HEK293T (cell line): ENCODE measurements around the gene SGPL1.

Source experiments
- CTCF ChIA-PET: fragments of 350-600 bp; formaldehyde crosslinking; extraction: SDS; loops from one replicate; lab custom pipeline; 2021; ENCODE audit warnings: antibody characterized with exemption, inconsistent platforms; lab: Yijun Ruan, JAX
- POLR2A ChIA-PET: fragments of 350-600 bp; formaldehyde crosslinking; extraction: SDS; loops from one replicate; lab custom pipeline; 2020; ENCODE audit warnings: antibody characterized with exemption, inconsistent platforms; lab: Yijun Ruan, JAX
- DNase-seq: peaks from one replicate; pipeline ENCODE4 v3.0.0; 2012; ENCODE audit warnings: mixed read lengths; ENCODE audit errors: extremely low spot score
- ARNT ChIP-seq: fragments of 450-650 bp; IDR thresholded peaks from 2 replicates; pipeline ENCODE4 v1.6.1; 2017; ENCODE audit warnings: mild to moderate bottlenecking
- BHLHE40 ChIP-seq: fragments of 450-650 bp; IDR thresholded peaks from 2 replicates; pipeline ENCODE4 v1.6.1; 2016; ENCODE audit warnings: mild to moderate bottlenecking, moderate library complexity, borderline replicate concordance
- CTBP1 ChIP-seq: fragments of 450-650 bp; IDR thresholded peaks from 2 replicates; pipeline ENCODE4 v1.6.1; 2016; ENCODE audit warnings: borderline replicate concordance
- ELF4 ChIP-seq: fragments of 450-650 bp; IDR thresholded peaks from 2 replicates; pipeline ENCODE4 v1.6.1; 2017; ENCODE audit warnings: antibody characterized with exemption
- FOXA1 ChIP-seq: fragments of 450-650 bp; IDR thresholded peaks from 2 replicates; pipeline ENCODE4 v1.6.1; 2016; ENCODE audit warnings: mild to moderate bottlenecking
- FOXK2 ChIP-seq: fragments of 450-650 bp; IDR thresholded peaks from 2 replicates; pipeline ENCODE4 v1.6.1; 2016; ENCODE audit warnings: mild to moderate bottlenecking
- FOXM1 ChIP-seq: fragments of 450-650 bp; IDR thresholded peaks from 2 replicates; pipeline ENCODE4 v1.6.1; 2017; ENCODE audit warnings: mild to moderate bottlenecking, borderline replicate concordance
- HDGF ChIP-seq: fragments of 450-650 bp; IDR thresholded peaks from 2 replicates; pipeline ENCODE4 v1.6.1; 2017; ENCODE audit warnings: antibody characterized with exemption, borderline replicate concordance
- L3MBTL2 ChIP-seq: fragments of 450-650 bp; conservative IDR thresholded peaks from 2 replicates; pipeline ENCODE4 v1.6.1; 2016; ENCODE audit warnings: mild to moderate bottlenecking
- LEF1 ChIP-seq: fragments of 450-650 bp; IDR thresholded peaks from 2 replicates; pipeline ENCODE4 v1.6.1; 2017; ENCODE audit warnings: mild to moderate bottlenecking, borderline replicate concordance
- NFRKB ChIP-seq: fragments of 450-650 bp; IDR thresholded peaks from 2 replicates; pipeline ENCODE4 v1.6.1; 2016; ENCODE audit warnings: mild to moderate bottlenecking, moderate library complexity
- SP1 ChIP-seq: fragments of 450-650 bp; IDR thresholded peaks from 2 replicates; pipeline ENCODE4 v1.6.1; 2017
- SUZ12 ChIP-seq: fragments of 450-650 bp; IDR thresholded peaks from 2 replicates; pipeline ENCODE4 v1.6.1; 2016; ENCODE audit warnings: mild to moderate bottlenecking
- TARDBP ChIP-seq: fragments of 450-650 bp; IDR thresholded peaks from 2 replicates; pipeline ENCODE4 v1.6.1; 2016
- ZNF384 ChIP-seq: fragments of 450-650 bp; IDR thresholded peaks from 2 replicates; pipeline ENCODE4 v1.6.1; 2016
- TF ChIP-seq, protein P1 (sequence below): fragments of 450-650 bp; IDR thresholded peaks from 2 replicates; pipeline ENCODE4 v1.6.1; 2016

Gene SGPL1

DNA sequence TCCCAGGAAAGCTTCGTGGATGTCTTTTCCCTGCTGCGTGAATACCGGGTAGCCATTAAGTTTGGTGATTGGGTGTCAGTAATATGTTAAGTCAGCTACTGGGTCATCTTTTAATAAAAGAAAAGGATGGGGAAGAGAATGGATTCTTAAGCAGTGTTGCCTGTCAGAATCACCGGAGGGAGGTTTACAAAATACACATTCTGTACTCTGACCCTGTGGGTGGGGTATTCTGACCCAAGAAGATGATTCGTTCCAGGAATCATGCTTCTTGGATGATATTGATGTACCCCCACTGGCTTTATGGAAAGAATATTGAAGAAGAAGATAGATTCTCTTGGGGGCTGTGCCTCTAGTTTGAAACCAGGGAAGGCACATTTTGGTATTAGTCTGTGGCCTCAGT is 18.3 kb downstream of the SGPL1 start:
- POLR2A ChIA-PET = interaction anchor here (1.6 kb wide), 1 partner anchor 17 kb away, joined by 5 read pairs; no protein-coding TSS in a partner anchor
- no peak for DNase-seq
- CTCF ChIA-PET = no interaction called here
- TF ChIP-seq FOXA1 = no peak
- TF ChIP-seq BHLHE40 = no peak
- TF ChIP-seq, protein P1, sequence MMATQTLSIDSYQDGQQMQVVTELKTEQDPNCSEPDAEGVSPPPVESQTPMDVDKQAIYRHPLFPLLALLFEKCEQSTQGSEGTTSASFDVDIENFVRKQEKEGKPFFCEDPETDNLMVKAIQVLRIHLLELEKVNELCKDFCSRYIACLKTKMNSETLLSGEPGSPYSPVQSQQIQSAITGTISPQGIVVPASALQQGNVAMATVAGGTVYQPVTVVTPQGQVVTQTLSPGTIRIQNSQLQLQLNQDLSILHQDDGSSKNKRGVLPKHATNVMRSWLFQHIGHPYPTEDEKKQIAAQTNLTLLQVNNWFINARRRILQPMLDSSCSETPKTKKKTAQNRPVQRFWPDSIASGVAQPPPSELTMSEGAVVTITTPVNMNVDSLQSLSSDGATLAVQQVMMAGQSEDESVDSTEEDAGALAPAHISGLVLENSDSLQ = no peak
- TF ChIP-seq NFRKB = no peak
- no peak for TF ChIP-seq TARDBP
- no peak for TF ChIP-seq ARNT
- TF ChIP-seq L3MBTL2 = no peak

GRCh38 chr10:70834441-70835151 is 18.8 kb downstream of the SGPL1 start:
- no peak for TF ChIP-seq FOXM1
- TF ChIP-seq ARNT = no peak
- TF ChIP-seq ZNF384 = no peak
- no peak for TF ChIP-seq CTBP1
- TF ChIP-seq HDGF = no peak
- ChIA-PET POLR2A (interaction anchor here (1.6 kb wide), 1 partner anchor 18 kb away, joined by 5 read pairs; no protein-coding TSS in a partner anchor), CTCF (no interaction called here)
- no peak for DNase-seq

DNA sequence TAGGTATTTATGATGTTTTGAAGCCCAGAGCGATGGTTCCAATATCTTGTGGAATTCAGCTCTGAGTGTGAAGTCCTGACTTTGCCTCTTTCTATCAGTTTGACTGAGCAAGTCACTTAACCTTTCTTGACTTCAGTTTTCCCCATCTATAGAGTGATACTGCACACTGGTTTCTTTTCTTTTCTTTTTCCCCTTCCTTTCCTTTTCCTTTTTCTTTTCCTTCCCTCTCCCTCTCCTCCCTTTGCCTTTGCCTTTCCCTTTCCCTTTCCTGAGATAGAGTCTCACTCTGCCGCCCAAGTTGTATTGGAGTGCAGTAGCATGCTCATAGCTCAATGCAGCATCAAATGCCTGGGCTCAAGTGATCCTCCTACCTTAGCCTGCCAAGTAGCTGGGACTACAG is 20.6 kb downstream of the SGPL1 start:
- no peak for DNase-seq
- ChIA-PET POLR2A (no interaction called here), CTCF (no interaction called here)
- TF ChIP-seq HDGF (no peak), FOXA1 (no peak), ARNT (no peak), TARDBP (no peak)

DNA sequence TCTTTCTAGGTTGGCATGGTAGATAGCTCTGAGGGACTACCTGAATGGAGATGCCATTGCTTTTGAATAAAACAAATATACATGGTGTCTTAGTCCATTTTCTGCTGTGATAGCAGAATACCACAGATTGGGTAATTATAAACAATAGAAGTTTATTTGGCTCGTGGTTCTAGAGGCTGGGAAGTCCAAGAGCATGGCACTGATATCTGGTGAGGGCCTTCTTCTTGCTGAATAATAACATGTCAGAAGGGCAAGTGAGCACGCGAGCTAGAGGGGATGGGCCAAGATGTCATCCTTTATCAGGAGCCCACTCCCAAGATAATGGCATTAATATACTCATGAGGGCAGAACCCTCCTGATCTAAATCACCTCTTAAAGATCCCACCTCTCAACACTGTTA is 21.9 kb downstream of the SGPL1 start:
- ChIA-PET POLR2A (no interaction called here), CTCF (interaction anchor here (0.6 kb wide), 1 partner anchor 35 kb away, joined by 3 read pairs; no protein-coding TSS in a partner anchor)
- DNase-seq = no peak
- no peak for TF ChIP-seq ARNT
- TF ChIP-seq SUZ12 = no peak
- TF ChIP-seq BHLHE40 = no peak
- no peak for TF ChIP-seq HDGF
- no peak for TF ChIP-seq LEF1
- TF ChIP-seq FOXK2 = no peak
- no peak for TF ChIP-seq CTBP1
- no peak for TF ChIP-seq FOXM1
- TF ChIP-seq L3MBTL2 = no peak
- TF ChIP-seq, protein P1 = no peak
- no peak for TF ChIP-seq SP1
- no peak for TF ChIP-seq NFRKB
- TF ChIP-seq ZNF384 = no peak
- TF ChIP-seq FOXA1 = no peak
- TF ChIP-seq ELF4 = no peak
- TF ChIP-seq TARDBP = no peak

DNA sequence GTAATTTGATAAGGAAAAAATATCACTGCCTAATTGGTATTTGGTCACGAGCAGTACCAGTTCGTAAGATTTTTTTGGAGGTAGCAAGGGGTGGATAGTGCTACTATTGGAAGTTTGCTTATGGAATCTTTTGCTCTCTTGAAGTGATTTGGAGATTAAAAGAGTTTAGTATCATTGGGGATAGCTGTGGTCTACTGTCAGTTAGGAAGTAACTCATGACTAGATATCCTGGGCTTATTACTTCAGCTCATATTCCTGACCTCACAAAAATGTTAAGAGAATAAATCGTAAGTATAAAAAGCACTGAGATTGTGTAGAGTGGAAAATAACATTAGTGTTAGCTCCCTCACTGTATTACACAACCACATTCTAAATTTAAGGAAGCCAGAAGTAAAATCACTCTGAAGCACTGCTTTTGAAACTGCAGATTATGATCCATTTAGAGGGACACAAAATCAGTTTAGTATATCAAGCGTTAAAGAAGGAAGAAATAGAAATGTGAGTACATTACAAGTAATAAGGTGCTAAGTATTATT is 22.6 kb downstream of the SGPL1 start:
- CTCF ChIA-PET = no interaction called here

DNA sequence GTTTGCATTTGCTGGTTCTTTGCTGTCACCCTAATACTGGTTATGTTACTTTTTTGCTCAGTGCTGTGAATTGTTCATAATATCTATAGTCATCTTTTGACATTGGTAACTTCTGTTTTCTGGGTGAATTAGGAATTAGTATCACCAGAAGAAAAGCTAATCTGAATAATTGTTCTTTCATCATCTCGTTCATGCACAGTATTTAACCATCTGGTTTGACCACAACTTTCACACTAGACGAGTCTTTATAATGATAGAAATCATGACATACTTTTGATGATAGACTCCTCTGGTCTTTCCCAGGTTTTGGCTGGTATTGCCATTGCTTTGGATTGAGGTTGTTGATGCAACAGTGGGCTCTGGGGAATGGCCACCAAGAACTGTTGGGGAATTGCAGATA is 25.1 kb downstream of the SGPL1 start:
- TF ChIP-seq BHLHE40 (no peak), ARNT (no peak), FOXA1 (no peak), CTBP1 (no peak), NFRKB (no peak), L3MBTL2 (no peak), FOXM1 (no peak), SP1 (no peak), ZNF384 (no peak), LEF1 (no peak), TARDBP (no peak), SUZ12 (no peak)
- no peak for DNase-seq
- ChIA-PET POLR2A (no interaction called here), CTCF (no interaction called here)

More for the DNA sequence above, 22.6 kb downstream of the SGPL1 start:
- POLR2A ChIA-PET = no interaction called here
- DNase-seq = no peak
- no peak for TF ChIP-seq NFRKB
- TF ChIP-seq, protein P1 = no peak
- no peak for TF ChIP-seq TARDBP
- no peak for TF ChIP-seq ELF4
- TF ChIP-seq CTBP1 = no peak
- no peak for TF ChIP-seq ZNF384
- TF ChIP-seq FOXK2 = no peak
- TF ChIP-seq SUZ12 = no peak
- no peak for TF ChIP-seq ARNT
- TF ChIP-seq HDGF = no peak
- TF ChIP-seq FOXA1 = no peak
- no peak for TF ChIP-seq FOXM1
- TF ChIP-seq BHLHE40 = no peak
- no peak for TF ChIP-seq LEF1
- no peak for TF ChIP-seq L3MBTL2
- no peak for TF ChIP-seq SP1
